Left kidney (tissue), 2 donors: ENCODE results near the gene OGFOD2. TPM values are rescaled to one million over a fixed set of nuclear protein-coding genes. Genes with fewer than 3 reads are reported as not detected.

ENCODE experiments used
- DNase-seq: peaks from one replicate; pipeline ENCODE4 v3.0.0-alpha.2; 2013
- polyA plus RNA-seq: library from polyadenylated mRNA; unstranded; fragments of 120-200 nt; gene quantifications from one replicate; pipeline ENCODE4 v1.2.1, GENCODE V29; 2013; ENCODE audit not compliant: insufficient read length

Gene OGFOD2
- polyA plus RNA-seq, 1 donor = 14.5 TPM

GRCh38 chr12:122975790-122976647 is 975 bp downstream of the OGFOD2 start:
- no peak for DNase-seq

- DNase-seq = no peak
Observed at GRCh38 chr12:122976648-122976975, 1.6 kb downstream of the OGFOD2 start.

GRCh38 chr12:122977153-122977552 is 2.1 kb downstream of the OGFOD2 start:
- DNase-seq = no peak

- DNase-seq = no peak
Observed at GRCh38 chr12:122977655-122978392, 2.8 kb downstream of the OGFOD2 start.

- DNase-seq = no peak
Observed at GRCh38 chr12:122978507-122978955, 3.5 kb downstream of the OGFOD2 start.

GRCh38 chr12:122979001-122979907 is 4.2 kb downstream of the OGFOD2 start:
- no peak for DNase-seq

GRCh38 chr12:122979908-122980182 is 4.8 kb downstream of the OGFOD2 start:
- no peak for DNase-seq

- DNase-seq = no peak
Observed at GRCh38 chr12:122980183-122981035, 5.4 kb downstream of the OGFOD2 start, which contains the start of gene ARL6IP4. ARL6IP4 (plus strand) TSS chr12:122980681; CDS start chr12:122981140, 459 bp downstream.

GRCh38 chr12:122981036-122981471 is 6.0 kb downstream of the OGFOD2 start:
- no peak for DNase-seq

- DNase-seq = no peak
Observed at GRCh38 chr12:122981587-122982476, 6.8 kb downstream of the OGFOD2 start.

GRCh38 chr12:122982477-122982815 is 7.4 kb downstream of the OGFOD2 start:
- DNase-seq = no peak

- no peak for DNase-seq
Observed at GRCh38 chr12:122982963-122983788, 8.1 kb downstream of the OGFOD2 start.

GRCh38 chr12:122983789-122984515 is 8.9 kb downstream of the OGFOD2 start:
- no peak for DNase-seq

GRCh38 chr12:122984612-122985337 is 9.7 kb downstream of the OGFOD2 start:
- no peak for DNase-seq

- DNase-seq = no peak
Observed at GRCh38 chr12:122985338-122986257, 10.6 kb downstream of the OGFOD2 start.

- no peak for DNase-seq
Observed at GRCh38 chr12:122986258-122986871, 11.3 kb downstream of the OGFOD2 start.
